HG03108 (cell line): ENCODE results near the gene MRPS16.

ENCODE experiments used
- ATAC-seq: cut with Tn5 transposase; IDR thresholded peaks from one replicate; pipeline ENCODE4 v1.9.1; 2021; ENCODE audit warnings: moderate library complexity; ENCODE audit not compliant: unreplicated experiment

Gene MRPS16

DNA sequence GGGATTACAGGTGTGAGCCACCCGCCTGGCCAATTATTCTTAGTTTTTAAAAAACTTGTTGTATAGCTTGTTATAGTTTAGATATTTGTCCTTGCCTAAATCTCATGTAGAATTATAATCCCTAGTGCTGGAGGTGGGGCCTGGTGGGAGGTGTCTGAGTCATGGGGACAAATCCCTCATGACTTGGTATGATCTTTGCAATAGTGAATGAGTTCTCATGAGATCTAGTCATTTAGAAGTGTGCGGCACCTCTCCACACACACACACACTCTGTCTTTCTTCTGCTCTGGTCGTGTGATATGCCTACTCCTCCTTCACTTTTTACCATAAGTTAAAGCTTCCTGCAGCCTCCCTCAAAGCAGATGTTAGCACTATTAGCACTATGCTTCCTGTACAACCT is 47.4 kb downstream of the MRPS16 start:
- no peak for ATAC-seq
